ENCODE measurements around the gene HSPA6.
"Not testable (repeated sequence)": the region's sequence is repeated elsewhere in the genome, so short reads cannot be mapped to it uniquely, and the experiment has no call there.

The HSPA6 gene

DNA sequence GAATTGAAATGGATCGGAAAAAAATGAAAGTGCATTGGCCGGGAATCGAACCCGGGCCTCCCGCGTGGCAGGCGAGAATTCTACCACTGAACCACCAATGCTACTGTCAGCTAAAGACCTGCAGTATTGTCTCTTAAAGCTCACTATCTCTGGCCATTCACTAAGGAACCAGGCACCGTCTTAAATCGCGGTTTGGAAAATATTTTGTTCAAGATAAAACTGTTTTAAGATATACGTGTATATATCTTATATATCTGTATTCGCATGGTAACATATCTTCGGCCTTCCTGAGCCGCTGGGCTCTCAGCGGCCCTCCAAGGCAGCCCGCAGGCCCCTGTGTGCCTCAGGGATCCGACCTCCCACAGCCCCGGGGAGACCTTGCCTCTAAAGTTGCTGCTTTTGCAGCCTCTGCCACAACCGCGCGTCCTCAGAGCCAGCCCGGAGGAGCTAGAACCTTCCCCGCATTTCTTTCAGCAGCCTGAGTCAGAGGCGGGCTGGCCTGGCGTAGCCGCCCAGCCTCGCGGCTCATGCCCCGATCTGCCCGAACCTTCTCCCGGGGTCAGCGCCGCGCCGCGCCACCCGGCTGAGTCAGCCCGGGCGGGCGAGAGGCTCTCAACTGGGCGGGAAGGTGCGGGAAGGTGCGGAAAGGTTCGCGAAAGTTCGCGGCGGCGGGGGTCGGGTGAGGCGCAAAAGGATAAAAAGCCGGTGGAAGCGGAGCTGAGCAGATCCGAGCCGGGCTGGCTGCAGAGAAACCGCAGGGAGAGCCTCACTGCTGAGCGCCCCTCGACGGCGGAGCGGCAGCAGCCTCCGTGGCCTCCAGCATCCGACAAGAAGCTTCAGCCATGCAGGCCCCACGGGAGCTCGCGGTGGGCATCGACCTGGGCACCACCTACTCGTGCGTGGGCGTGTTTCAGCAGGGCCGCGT lies at the start of gene HSPA6:
TSS of gene HSPA6 (plus strand) at position 724 of the 925 bp plus-strand sequence. CDS start at position 843, 119 bp downstream.
- DNase-seq (ENCODE audit: low spot score), result peak; percentile 91

DNA sequence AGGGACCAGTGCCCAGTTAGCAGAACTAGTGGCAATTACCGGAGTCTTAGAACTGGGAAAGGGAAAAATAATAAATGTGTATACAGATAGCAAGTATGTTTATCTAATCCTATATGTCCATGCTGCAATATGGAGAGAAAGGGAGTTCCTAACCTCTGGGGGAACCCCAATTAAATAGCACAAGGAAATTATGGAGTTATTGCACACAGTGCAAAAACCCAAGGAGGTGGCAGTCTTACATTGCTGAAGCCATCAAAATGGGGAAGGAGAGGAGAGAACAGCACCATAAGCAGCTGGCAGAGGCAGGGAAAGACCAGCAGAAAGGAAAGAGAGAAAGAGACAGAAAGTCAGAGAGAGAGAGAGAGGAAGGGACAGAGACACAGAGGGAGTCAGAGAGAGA lies 46.6 kb upstream of the HSPA6 start:
- not testable (repeated sequence) for DNase-seq (ENCODE audit: low spot score)

DNA sequence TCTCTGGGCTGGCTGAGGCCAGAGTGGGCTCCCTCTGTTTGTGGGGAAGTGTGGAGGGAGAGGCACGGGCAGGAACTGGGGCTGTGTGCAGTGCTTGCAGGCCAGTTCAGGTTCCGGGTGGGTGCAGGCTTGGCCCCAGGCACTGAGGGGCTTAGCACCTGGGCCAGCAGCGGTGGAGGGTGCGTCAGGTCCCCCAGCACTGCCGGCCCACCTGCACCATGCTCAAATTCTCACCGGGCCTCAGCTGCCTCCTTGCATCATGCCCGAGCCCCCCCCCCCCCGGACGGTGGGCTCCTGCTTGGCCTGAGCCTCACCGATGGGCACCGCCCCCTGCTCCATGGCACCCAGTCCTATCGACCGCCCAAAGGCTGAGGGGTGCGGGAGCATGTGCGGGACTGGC lies 45.4 kb upstream of the HSPA6 start:
- no peak for DNase-seq (ENCODE audit: low spot score)

DNA sequence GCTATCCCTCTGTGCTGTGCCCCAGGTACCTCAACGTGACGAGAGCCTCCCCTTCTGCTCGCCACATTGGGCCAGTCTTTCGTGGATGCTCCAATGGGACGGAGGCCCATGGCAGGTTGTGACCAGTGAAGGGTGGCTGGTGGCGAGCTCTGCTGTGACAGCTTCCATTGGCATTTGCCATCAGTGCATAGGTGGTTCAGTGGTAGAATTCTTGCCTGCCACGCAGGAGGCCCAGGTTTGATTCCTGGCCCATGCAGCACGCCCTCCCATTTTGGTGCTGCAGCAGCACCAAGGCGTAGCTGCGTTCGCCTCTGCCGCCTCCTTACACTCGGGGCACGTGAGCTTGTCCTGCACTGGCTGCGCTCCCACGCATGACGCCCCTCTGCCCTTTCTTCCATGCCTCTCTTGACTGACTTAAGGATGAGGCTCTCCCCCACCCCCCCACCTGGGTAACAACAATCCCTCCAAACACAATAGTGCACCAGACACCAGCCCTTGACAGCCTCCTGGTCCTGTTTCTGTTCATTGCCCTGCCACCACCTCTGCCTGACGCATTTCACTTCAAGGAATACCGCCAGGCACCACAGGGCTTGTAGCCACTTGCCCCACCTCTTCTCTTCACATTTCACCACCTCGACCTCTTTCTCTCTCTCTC lies 43.8 kb upstream of the HSPA6 start:
- DNase-seq (ENCODE audit: low spot score), result no peak

DNA sequence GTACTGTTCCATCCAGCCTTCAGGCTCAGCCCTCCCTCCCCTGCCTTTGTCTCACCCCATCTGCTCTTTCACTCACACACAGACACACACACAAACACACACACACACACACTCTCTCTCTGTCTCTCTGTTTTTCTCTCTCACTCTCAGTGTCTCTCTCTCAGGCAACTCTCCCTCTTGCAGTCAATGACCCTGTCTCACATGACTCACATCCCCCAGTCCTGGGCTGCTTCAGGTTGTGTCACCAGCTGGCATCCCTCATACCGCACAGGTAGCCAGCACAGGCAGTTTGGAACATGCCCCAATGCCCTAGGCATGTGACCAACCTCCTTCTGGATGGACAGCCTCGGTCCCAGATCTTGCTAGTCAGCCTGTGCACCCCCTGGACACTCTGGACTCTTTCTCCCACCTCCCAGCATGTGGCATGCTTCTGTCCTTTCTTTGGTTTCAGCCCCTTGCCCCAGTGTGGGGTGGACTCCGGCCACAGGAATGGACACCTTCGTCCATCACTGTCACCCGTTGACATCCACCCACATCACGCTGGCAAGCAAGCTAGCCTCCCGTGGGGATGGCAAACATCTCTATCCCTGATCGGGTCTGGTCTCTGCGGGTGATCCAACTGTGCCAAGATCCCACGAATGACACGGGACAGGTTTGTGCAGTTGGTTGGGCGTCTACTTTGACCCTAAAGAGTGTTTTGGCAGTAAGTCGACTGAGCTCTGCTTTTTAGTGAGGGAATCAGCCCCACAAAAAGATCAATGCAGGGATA lies 42.5 kb upstream of the HSPA6 start:
- no peak for DNase-seq (ENCODE audit: low spot score)

DNA sequence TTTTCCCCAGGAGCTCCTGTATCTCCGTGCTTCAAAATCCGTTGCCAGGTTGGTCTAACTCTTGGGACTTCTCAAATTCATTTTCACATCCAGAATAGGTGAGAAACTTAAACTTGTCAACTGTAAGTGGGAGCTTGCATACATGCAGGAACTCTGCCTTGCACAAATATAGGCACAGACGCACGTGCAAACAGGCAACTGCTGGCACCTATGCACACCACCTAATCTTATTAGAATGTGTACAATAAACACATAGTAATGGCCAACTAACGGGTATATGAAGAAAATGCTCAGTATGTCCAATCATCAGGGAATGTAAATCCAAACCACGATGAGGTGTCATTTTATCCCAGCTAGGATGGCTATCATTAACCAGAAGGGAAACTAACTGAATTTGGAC lies 41.7 kb upstream of the HSPA6 start:
- no peak for DNase-seq (ENCODE audit: low spot score)

DNA sequence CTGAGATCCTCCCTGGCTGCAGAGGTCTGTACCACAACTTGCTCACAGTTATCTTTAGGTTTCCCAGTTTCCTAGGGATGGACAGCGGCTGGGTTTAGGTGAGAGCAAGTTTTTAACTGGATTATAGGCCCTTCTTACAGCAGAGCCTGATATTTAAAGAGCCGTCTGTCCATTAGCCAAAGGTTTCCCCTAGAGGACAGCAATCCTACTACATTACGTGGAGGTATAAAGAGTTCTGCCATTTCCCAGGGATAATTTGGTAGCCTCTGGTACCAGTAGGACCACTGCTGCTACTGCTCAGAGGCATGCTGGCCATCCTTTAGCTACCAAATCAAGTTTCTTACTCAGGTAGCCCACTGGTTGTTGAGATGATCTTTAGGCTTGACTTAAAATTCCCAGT lies 41.0 kb upstream of the HSPA6 start:
- DNase-seq (ENCODE audit: low spot score), result no peak

DNA sequence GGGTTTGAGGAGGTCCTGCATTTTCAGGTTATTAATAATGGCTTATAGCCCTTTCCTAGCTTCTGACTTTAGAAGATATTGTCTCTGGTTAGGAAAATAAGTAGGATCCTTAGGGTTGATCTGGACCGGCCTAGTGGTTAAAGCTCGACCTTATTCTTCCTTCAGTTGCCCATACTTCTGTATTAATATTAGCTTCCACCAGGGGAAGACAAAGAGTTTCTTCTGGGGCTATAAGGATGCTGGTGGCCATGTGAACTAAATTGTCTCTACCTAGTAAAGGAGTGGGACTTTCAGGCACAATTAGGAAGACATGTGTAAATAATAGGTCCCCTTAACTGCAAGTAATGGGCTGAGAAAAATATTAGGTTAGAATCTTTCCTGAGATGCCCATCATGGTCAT lies 39.7 kb upstream of the HSPA6 start:
- DNase-seq (ENCODE audit: low spot score), result no peak

DNA sequence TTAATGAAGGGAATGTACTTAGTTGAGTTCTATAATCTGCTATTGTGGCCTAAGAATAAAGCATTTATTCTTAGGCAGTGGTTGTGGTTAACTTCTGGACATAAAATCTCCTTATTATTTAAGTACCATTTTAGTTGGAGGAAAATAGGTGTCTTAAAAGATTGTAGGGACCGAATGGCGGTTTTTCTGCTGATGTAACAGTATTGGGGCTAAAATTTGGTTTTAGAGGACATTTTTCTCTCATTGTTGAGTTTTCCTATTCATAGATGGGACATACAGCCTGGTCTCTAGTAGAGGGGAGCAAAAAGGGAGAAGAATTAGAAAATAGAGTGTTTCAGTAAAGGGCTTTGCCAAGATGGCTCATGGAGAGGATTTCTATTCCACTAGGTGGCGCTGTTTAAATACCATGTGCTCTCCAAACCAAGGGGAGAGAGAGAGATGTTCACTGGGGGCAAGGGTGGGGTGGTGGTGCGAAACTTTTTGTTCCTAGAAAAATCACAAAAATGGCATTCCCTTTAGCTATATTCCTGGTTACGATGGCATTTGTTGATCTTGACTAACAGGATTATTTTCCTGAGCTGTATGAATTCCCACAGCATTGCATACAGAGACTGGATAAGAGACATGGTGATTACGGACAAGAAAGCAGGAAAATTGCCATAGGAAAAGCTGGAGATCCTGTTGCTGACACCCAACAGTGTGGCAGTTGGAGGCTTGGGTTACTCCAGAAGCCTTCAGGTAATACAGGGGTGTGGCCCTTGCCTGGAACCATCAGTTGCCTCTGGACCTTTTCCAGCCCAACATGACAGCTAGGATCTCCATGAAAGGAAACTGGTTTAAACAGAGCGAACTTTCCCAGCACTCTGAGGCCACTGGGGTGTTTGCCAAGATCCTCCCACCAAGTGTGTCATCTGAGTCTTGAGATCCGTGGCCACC lies 37.3 kb upstream of the HSPA6 start:
- DNase-seq (ENCODE audit: low spot score), result peak; percentile 82

DNA sequence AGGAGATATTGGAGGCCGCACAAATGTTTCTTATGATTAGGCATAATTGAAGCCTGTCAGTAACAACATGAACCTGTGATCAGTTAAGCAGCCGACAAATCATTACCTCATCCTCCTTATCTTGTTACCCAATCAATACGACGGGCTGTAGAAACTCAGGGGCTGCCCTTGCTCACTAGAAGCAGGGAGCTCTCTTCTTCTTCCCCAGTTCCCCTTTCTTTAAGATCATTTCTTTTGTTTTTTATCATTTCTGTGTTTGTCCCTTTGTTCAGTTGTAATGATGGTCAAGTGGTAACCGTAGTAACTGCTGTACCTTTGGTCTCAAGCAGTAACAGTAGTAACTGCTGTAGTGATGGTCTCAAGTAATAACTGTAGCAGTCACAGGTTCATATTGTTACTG lies 32.9 kb upstream of the HSPA6 start:
- no peak for DNase-seq (ENCODE audit: low spot score)

DNA sequence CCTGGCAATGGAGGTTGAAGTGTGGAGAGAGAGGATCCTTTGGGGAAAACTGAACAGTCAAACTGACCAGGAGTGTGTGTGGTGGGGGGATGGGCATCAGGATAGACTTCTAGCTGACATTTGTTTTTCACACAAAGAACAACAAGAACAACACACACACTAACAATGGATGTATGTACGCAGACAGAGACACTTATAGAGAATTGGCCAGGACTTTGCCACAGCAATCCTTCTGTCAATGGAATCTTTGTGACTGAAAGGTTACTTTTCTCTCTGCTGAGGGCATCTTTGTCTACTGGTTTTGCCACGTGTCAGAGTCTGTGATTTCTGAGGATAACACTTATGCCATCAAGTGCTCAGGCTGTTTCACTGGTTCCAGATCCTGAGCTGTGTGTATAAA lies 31.5 kb upstream of the HSPA6 start:
- peak; percentile 72 for DNase-seq (ENCODE audit: low spot score)

DNA sequence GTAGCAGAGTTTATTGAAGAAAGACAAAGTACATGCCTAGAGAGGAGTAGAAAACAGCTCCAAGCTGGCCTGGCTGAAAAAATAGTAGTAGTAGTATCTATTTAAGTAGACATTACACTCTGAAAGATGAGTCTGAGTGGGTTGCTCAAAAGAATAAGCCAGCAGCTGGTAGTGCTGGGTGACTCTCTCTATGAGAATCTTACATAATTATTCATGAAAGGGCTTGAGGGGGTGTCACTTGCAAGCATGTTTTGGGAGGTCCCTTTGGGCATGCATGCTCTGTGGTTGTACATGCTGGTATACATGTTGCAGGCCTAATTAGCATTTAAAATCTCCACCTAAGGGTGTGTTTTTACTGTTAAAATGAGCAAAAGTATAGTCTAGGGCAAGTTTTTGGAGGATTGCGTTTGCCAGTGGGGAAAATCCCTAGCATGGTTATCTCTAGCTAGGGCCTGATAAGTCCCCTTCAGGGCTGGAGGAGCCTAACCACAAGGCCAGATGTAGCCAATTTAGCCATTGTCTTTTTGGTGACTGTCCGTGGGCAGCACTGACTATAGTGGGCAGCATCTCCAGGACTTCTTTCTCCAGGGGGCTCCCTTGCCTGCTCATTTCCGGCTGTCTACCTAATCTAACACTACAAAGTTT lies 30.1 kb upstream of the HSPA6 start:
- no peak for DNase-seq (ENCODE audit: low spot score)

DNA sequence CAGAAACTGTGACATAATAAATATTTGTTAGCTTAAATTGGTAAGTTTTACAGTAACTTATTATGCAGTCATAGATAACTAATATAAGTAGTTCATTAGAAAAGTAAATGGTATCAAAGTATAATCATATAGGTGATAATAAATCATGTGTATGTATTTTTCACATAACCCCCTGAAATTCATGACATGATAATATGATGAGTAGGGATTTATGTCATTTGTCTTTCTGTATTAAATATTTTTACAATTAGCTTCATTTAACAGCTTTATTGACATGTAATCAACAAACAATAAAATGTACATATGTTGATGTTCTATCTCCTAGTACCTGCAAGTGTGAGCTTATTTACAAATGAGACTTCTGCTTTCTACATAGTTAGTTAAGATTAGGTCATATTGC lies 28.9 kb upstream of the HSPA6 start:
- no peak for DNase-seq (ENCODE audit: low spot score)

DNA sequence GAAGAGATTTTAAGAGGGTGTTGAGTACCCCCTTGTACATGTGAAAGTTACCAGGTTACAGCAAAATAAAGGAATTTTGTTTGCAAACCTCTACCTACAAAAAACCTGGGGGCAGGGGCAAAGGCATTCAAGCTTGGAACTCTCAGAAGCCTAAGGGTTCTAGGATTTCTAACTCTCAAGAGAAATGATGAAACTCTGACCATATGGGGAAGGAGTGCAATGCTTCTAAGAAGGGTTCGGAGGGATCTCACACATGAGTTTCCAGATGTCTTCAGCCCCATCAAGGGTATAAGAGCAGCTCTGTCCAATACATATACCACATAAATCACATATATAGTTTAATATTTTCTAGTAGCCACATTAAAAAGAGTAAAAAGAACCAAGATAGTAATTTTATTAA lies 26.4 kb upstream of the HSPA6 start:
- DNase-seq (ENCODE audit: low spot score), result no peak

DNA sequence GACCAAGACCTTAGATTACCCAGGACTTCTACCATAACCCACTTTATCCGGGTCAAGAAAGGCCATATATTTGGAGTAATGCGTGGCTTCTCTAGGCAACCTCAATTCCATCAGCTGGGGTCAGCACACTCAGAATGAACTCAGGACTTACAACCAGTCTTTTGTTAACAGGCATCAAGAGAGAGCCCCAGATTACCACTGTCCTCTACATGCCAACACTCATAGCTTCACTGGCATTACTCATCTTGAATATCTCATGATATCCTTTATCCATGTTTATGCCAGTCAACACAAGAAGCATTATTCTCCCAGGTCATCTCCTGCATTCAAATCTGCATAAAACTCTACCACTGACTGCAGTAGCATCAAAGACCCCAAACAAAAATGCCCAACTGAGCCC lies 25.7 kb upstream of the HSPA6 start:
- no peak for DNase-seq (ENCODE audit: low spot score)

DNA sequence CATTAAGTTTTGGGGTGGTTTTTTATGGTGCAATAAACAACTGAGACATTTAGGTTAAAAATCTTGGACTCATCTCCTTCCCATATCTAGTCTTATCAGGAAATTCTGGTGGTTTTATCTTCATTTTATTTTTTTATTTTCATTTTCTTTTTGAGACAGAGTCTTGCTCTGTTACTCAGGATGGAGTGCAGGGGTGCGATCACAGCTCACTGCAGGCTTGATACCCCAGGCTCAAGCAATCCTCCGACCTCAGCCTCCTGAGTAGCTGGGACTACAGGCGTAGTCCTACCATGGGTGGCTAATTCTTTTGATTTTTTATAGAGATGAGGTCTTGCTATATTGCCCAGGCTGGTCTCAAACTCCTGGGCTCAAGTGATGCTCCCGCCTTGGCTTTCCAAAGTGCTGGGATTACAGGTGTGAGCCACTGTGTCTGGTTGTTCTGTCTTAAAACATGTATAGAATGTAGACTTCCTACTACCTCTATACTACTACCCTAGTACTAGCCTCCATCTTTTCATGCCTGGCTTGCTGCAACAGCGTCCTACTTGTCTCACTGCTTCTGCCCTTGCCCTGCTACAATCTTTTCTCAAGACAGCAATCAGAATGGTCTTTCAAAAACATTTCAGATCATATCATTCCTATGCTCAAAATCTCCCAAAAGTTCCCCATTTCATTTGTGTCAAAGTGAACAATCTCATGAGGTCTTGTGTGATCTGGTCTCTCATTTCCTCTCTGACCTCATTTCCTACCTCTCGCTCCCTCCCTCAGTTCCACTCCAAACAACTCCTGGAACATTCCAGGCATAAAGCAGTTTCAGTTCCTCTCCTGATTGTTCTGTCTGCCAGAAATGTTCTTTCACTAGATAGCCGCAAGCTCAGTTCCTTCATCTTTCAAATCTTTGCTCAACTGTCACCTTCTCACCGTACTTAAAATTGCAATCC lies 25.0 kb upstream of the HSPA6 start:
- DNase-seq (ENCODE audit: low spot score), result peak; percentile 60

DNA sequence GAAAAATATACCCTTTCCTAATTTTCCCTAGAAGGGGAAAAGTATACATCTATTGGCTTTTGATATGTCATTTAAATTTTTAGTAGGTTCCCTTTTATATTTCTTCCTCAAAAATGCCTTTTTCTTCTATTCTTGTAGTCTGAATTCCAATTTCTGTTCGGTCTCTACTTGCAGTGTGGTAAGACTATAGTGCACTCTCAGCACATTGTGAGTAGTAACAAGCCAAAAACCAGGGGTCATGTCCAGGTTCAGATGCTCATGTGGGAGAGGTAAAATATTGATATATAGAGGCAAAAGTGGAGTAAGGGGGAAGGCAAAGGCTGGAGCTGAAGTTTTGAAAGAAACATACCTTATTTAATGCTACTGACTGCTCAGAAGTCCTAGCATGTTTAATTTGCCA lies 23.1 kb upstream of the HSPA6 start:
- DNase-seq (ENCODE audit: low spot score), result no peak

DNA sequence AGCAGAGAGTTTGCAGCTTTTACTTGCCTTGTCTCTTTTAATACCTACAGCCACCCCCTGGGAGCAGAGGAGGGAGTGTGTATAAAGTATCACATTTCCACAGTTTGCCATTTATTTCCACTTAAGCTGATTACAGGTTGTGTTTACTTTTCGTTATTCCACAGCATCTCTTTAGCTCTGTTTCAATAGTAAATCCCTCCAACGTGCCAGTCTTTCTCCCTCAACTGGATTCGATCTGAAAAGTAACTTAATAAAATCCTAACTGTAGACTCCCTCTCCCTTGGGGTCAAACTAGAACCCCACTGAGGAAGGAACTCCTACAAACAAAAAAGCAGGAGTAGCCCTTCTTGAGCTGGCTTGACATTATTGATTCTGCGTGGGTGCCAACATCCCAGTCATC lies 22.2 kb upstream of the HSPA6 start:
- no peak for DNase-seq (ENCODE audit: low spot score)

DNA sequence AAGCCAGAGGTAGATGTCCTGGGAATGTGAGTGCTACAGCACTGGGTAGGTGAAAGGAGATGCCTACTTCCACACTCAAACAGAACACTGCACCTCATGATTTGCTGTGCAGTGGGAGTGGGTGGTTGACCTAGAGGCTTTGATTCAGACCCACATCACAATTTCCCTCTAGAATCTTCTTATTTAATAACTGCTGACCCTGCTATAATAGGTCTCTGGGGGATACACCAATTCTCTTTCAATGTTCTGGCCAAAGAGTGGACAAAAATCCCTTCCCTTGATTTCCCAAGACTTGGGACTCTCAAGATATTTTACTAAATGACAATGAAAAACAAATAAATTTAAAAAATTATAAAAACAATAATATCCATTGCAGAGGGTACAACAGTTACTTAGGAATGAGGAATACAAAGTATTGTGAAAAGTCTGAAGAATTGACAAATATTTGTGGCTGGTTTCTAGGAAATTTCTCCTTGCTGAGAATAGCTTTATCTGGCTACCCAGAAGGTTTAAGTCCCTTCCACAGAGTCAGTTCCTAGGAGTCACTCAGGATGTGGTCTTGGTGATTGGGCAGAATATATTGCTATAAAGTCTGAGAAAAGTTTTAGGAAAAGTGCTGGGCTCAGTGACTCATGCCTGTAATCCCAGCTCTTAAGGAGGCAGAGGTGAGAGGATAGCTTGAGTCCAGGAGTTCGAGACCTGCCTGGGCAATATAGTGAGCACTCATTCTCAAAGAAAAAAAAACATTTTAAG lies 21.5 kb upstream of the HSPA6 start:
- DNase-seq (ENCODE audit: low spot score), result no peak

Measured in Ammon's horn (tissue), 1 donor.